ELF-1 (cell line): ENCODE measurements around the gene CDH4.

Experiments used
- DNase-seq: peaks from one replicate; pipeline ENCODE4 v3.0.0-alpha.2; 2016; ENCODE audit warnings: low read depth, low spot score

Gene CDH4

DNA sequence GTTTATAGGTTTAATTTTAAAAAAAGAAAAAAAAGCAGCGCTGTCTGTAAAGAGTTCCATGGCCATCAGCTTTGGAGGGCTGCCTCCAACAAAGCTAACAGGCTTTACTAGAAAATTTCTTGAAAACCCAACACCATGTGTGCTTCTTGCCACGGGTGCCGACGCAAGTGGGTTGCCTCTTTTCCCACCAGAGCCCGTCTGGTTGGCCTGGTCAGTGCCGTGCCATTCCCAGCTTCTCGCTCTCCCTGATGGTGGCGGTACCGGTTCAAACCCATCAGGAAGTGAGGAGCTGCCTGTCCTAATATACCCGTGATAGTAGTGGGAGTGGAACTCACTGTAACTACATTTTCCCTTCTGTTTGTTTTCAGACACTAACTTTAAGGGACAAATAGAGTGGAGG lies 73.7 kb downstream of the CDH4 start:
- DNase-seq, result no peak

DNA sequence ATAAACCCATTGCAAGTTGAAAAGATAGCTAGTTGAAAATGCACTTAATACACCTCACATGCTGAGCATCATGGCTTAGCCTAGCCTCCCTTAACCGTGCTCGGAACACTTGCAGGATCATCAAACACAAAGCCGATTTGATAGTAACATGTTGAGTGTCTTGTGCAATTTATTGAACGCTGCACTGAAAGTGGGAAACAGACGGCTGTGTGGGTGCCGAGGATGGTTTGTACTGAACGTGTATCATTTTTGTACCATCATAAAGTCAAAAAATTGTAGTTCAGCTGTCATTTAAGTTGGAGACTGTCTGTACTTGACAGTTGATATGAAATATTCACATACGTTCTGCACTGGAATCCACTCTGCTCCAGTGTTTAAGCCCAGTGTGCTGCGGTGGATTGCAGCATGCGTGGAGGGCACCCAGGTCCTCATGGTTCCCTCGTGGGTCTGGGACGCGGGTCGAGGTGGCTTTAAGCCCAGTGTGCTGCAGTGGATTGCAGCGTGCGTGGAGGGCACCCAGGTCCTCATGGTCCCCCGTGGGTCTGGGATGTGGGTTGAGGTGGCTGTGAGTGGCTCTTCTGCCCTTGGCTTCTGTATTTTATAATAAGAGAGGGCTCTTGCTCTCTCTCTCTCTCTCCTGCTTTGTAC lies 77.0 kb downstream of the CDH4 start:
- no peak for DNase-seq

DNA sequence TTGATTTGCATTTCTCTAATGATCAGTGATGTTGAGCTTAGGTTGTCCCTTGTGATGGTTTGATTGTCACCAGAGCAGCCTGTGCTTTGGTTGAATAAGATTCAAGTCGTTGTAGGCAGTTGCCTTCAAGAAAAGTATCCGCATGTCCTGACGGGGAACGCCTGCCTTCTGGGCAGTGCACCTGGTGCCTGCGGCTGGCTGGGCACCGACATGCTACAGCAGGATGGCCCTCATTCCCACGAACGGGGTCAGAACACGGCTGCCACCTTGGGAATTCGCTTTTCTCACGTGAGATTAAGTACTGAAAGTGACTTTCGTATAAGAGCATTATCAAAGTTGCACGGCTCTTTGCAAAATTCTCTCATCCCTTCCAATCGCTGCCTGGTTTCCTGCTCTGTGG lies 78.4 kb downstream of the CDH4 start:
- no peak for DNase-seq

DNA sequence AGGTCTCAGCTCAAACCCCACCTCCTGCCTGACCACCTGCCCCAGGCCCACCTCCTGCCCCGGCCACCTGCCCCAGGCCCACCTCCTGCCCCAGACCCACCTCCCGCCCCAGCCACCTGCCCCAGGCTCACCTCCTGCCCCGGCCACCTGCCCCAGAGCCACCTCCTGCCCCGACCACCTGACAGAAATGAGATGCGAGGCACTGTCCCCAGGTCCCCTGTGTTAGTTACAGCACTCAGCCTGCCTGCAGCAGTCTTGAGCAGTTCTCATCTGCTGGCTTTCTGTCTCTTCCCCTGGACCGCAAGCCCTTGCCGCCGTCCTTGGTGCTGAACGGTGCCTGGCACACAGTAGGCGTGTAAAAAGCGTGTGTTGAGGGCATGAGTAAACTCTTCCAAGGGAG lies 79.5 kb downstream of the CDH4 start:
- peak; percentile 58 for DNase-seq

DNA sequence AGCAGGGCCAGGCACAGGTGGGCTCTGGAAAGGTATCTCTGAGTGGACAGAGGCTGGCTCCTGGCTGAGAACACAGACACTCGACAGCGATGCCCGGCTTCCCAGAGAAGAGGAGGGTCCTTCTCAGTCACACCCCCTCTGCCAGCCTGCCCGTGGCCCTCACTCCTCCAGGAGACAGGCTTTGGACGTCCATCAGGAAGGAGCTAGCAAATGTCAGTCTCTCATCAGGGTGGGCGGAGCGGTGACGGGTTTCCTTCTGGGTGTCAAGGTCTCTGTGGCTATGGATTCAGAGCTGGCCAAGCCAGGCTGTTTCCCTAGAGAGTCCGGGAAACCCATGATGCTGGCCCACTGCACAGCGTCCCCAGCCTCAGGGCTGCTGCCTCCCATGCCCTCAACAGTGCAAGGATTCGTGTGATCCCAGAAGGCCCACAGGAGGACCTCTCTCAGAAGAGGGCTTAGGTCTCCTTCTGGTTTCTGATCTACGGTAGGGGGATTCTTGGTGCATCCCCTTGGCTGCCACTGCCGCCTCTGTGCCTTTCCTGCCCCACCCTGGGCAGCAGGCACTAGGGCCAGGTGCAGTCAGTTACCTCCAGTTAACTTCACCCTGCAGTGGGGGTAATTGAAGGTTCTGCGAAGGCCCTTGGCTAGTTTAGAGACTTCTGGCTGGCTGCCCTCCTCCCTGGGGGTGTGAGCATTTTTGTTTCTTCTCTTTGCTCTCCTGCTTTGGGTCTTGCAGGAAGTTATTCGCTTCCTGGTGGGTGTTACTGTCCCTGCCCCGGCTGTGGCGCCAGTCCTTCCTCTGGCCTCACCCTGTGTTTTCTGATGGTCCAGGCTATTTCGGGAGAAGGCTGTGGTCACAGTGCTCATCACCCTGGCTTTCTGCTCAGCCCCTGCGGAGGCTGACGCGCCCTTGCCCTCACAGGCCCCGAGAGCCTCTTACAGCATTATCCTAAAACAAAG lies 80.2 kb downstream of the CDH4 start:
- DNase-seq, result no peak

DNA sequence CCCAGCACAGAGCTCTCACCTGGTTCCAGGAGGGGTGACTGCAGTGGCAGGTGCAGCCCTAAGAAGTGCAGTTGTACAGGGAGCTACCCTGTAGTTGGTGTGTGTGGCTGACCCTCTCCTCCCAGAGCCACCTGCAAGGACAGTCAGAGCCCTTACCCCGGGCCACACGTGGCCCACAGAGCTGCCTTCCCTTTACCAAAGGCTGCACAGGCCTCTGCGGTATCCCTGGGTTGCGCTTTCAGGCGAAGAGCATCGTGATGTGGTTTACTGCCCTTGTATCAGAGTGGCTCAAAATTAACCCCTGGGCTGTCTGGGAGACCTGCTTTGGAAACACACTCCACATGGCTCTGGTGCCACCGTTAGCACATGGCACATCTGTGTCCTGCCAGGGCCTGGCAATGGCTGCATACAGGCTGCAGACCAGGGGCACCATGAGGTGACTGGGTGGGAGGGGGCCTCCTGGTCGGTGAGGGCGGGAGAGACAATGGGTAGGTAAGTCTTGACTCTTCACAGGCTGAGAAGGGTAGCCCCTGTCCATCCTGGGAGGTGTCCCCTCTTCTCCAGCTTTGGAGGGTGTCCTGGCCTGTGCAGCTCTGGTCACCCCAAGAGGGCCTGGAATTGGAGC lies 81.5 kb downstream of the CDH4 start:
- no peak for DNase-seq

DNA sequence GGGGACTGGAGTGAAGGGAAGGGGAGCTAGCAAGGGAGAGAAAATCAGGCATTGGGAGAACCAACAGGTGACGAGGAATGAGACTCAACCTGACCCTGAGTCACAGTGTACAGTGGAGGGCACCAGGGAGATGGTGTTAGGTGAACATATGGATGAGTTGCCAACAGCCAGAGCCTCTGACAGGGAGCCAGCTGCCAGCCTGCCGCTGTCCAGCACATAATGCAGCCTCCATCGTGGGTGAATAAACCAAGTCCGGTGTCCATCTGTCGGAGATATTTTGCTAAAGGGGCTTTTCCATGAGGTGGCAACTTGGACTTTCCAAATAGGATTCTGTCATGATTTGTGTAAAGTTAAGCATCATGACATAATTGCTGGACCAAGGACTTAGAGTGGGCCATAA lies 88.1 kb downstream of the CDH4 start:
- DNase-seq, result no peak

DNA sequence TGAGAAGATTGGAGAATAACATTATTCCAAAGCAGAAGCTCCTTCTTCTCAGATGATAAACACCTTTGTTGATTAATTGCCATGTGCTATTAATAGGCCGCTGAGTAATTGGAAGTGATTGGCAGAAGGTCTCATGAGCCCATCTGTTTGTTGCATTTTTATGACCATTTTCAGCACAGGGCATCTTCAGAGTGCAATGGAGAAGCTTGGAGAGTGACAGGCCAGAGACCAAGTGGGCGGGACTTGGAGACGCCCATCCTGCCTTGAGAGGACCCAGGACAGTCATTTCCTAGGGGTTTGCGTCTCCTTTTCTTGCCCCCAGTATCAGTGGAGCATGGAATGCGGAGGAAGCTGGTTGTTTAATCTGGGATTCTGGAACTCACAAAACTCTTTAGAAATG lies 89.5 kb downstream of the CDH4 start:
- DNase-seq, result no peak

DNA sequence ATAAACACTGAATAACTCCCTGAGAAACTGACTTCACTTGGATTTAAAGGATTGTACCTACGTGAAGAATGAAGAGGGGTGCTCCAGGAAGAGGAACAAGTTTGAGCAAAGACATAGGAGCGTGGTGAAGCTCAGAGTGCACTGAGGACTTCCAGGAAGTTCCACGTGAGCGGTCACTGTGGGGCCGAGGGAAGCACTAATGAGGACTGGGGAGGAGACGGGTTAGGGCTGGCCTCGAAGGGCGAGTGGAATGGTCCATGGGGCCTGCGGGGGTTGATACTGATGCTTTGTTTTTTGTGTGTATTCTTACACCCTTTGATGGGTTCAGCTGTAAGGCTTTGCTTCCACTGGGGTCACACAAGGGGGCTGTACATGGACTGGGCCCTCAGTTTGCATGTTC lies 91.9 kb downstream of the CDH4 start:
- DNase-seq, result no peak

DNA sequence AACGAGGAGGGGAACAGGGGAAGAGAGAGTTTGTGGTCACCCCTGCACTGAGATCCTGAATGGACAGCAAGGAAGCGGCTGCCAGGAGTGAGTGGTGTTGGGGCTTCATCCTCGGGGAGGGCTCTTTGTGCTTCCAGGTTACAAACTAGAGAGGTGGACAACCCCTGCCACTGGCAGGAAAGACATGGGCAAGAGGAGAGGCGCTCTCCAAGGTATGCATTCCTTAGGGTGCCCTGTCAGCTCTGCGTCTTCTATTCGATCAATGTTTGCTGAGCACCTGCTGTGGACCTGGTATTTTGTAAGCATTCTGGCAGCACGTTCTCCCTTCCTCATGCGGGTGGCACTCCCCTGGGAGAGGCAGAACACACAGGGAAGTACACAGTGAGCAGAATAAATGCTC lies 93.6 kb downstream of the CDH4 start:
- DNase-seq, result peak; percentile 20

DNA sequence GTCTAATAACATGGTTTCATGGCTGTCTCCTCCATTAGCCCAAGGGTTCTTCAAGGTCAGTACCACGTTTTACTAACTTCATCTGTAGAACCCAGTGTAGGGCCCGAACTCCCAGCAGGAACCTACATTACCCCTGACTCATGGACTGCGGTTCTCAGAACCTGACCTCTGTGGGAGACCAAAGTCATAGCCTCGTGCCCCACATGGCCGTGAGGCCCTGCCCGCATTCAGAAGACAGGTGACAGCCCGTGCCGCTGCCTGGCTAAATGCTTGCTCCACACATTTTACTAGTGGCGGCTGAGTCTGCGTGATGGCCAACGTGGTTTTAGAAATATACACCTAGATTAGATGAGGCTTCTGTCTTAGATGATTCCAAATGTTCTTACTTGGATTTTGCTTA lies 94.9 kb downstream of the CDH4 start:
- DNase-seq, result no peak

DNA sequence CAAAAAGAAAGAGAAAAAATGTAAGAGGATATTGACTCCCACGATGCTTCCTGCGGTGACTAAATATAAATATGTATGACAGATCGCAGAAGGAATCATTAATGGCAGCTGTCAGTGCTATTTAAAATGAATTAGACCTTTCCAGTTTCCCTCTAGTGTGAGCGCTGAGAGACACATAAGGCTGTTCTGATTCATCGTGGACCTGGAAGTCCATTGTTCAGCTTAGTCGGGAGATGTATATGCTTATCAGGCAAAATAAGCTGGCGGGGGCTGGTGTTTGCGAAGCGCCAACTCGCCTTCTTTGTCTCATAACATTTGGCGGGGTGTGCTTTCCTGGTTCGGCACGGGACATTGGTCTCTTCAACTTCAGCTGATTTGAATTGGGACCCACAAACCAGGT lies 95.4 kb downstream of the CDH4 start:
- DNase-seq, result no peak

DNA sequence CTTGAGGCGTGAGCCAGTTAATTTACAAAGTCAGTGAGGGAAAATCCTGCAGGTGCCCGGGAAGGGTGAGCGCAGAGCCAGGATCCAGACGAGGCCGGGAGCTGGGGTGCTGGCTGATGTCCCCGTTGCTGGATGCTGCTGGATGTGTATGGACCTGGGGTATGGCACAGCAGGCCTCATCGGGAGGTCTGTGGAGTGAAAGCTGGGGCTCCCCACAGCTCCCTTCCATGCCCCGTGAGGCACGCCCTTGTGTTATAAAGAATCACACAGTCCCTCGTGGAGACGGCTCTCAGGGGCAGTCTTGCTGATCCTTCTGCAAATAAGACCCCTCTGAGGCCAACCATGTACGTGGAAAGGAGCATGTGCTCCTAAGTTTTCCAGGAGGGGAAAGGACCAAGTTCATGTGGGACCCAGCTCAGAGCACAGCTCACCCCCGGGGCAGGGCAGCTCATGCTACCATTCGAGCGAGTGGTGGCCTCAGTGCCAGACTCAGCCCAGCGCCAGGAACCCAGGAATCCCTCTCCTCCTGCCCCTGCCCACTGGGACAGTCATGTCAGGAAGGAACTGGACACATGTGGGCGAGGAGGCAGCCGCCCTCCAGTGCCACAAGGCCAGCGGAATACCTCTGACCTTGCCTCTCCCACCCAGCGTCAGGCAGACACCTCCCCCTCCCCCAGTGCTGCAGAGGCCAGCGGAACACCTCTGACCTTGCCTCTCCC lies 97.5 kb downstream of the CDH4 start:
- no peak for DNase-seq

DNA sequence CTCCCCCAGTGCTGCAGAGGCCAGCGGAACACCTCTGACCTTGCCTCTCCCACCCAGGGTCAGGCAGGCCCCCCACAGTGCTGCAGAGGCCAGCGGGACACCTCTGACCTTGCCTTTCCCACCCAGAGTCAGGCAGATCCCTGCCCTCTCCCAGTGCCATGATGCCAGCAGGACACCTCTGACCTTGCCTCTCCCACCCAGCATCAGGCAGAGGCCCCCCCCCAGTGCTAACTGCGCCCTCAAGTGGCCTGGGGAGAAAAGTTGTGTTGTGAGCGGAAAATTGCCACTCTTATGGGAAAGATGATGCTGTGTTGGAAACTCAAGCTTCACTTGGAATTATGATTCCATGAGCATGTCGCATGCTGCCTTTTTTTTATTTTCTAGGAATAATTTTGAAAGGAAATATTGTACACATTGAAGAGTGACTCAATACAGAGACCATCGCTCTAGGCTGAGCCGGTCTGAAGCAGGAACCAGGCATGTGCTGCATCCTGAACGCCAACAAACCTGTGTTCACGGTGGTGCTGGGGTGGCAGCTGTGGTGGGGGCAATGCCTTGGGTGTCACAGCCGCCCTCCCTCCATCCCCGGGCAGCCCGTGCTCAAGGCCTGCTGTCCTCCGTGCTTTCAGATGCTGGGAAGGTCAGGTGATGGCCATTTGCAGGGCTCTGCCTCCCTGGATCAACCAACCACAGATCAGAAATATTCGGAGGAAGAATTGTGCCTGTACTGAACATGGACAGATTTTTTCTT lies 98.6 kb downstream of the CDH4 start:
- no peak for DNase-seq

DNA sequence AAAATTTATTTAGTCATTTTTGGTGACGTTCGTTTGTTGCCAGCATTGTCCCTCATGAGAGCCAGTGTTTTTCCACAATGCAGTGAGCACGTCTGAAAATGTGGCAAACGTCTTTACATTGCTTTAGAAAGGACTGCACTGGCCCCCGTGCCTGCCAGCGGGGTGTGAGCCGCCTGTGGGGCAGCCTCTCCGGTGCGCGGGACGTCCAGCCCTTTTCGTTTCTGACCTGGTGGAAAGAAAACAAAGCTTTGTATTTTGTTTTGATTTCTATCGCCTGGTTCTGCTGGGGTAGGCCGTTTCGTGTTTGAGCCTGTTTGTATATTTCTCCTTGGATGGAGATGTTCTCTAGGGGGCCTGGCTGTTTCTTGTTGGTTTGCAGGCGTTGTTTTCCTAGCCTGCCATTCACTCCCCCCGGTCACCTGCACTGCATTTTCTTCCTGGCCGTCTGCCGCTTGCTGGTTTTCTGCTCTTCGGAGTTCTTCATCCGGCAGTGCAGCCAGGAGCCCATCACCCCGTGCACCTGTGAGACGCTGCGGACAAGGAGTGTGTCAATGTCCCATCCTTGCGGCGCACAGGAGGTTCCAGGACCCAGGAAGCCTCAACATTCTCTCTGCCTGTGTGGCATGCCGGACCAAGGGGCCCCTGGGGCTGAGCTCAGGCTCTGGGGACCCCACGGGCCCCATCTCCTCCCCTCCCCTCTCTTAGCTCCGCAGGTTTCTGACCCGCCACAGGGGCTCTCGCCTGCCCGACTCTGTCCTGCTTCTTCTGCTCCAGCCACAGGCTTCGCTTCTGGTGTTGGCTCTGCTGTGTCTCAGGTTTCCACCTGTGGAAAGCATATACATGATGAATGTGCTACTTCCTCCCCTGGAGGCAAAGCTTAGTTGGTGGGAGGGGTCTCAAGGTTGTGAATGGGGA lies 100.5 kb downstream of the CDH4 start:
- peak; percentile 32 for DNase-seq

DNA sequence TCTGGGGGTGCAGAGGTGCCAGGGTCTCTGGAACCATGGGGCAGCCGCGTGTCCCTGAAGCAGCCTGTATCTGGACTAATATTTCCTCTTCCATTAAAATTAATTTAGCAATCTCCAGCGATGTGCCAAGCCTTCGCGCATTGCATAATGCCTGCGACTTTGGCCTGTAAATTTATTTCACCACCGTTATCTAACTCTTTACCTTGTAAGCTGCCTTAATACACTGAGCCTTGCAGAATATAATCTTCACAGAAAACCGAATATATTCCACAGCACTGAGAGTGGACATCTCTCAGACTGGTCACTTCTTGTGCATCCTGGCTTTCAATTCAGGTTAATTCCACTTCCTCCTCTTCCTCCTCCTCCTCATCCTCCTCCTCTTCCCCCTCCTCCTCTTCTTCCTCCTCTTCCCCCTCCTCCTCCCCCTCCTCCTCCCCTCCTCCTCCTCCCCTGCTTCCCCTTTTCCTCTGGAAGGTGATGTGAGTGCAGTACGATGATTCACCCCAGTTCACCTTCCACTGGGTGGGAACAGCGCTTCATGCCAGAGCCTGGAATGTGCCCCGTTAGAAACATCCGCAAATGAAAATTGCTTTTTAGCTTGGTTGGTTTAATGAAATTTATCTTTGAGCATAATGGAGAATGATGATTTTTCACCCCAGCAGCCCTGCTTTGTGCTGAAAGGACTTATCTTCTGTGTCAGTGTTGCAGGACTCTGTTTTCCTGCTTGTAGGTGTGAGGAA lies 101.4 kb downstream of the CDH4 start:
- no peak for DNase-seq

DNA sequence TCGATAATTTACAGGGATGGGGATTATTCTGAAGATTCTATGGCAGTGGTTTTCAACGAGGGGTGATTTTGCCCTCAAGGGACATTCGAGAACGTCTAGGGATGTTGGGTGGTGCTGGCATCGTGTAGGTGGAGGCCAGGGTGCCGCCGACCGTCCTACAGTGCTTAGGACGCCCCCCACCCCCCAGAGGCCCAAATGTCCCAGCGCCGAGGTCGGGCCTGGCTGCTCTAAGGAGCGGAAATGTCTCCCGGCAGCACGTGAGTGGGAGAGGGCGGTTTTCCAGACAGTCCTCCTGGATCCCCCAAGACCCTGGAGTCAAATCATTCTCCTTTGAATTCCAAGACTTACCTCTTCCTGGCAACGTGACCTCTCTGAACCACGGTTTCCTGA lies 101.9 kb downstream of the CDH4 start:
- no peak for DNase-seq

DNA sequence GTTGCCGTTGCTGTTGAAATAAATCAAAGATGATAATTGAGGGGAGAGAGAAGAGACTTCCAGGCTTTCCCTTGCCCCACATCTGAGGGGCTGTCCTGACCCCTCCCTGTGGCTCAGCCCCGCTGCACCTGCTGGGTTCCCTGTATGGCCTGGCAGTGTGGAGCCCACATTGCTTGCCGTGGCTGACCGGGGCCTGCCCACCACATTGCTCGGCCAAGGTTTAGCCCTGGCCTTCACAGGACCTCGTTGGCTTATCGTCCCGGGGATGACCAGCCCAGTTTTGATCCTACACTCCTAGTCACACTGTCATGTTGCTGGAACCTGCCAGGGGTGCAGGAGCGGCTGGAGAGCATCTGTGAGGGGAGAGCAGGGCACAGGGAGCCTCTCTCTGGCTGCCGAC lies 102.4 kb downstream of the CDH4 start:
- DNase-seq, result no peak

DNA sequence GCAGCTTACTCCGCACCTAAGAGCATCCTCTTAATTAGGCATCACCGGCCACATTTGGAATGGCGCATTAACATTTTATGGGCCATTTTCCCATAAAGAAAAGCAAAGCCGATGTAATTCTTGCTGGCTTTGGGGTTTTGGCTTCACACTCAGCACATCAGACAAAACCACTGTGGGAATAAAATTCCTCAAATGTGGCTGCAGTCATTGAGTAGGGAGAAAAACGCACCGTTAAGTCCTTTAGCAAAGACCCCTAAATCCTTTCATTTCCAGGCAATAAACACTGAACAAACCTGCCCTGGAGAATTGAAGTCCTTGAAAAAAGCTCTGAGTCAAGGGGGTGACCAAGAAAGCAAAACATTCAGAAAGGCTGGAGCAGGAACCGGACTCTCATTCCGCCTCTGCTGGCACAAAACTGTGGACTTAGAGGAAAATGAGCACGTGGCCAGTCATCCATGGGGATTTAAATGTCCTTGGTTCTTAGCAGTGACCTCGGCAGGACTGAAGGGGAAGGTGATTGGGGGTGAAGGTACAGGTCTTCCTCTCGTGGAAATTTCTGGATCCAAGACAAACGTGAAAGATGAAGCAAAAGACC lies 102.9 kb downstream of the CDH4 start:
- DNase-seq, result no peak
